Coronary artery (tissue), 2 donors: ENCODE data around the gene GET4.

Experiments
- DNase-seq: peaks from one replicate; pipeline ENCODE4 v3.0.0-alpha.2; 2017; ENCODE audit warnings: low spot score
- H3K27ac ChIP-seq, 2 donors: fragments of 200-600 bp; sonication (generic); one replicate each; pipeline ENCODE4 v1.5.1; 2016 to 2019
- H3K4me3 ChIP-seq: fragments of 200-600 bp; sonication (generic); 2 replicates; pipeline ENCODE4 v1.5.1; 2016; ENCODE audit warnings: mild to moderate bottlenecking, moderate library complexity
- CTCF ChIP-seq: fragments of 200-600 bp; sonication (generic); IDR thresholded peaks from one replicate; pipeline ENCODE4 v1.5.1; 2019; ENCODE audit warnings: antibody characterized with exemption

Gene GET4

DNA sequence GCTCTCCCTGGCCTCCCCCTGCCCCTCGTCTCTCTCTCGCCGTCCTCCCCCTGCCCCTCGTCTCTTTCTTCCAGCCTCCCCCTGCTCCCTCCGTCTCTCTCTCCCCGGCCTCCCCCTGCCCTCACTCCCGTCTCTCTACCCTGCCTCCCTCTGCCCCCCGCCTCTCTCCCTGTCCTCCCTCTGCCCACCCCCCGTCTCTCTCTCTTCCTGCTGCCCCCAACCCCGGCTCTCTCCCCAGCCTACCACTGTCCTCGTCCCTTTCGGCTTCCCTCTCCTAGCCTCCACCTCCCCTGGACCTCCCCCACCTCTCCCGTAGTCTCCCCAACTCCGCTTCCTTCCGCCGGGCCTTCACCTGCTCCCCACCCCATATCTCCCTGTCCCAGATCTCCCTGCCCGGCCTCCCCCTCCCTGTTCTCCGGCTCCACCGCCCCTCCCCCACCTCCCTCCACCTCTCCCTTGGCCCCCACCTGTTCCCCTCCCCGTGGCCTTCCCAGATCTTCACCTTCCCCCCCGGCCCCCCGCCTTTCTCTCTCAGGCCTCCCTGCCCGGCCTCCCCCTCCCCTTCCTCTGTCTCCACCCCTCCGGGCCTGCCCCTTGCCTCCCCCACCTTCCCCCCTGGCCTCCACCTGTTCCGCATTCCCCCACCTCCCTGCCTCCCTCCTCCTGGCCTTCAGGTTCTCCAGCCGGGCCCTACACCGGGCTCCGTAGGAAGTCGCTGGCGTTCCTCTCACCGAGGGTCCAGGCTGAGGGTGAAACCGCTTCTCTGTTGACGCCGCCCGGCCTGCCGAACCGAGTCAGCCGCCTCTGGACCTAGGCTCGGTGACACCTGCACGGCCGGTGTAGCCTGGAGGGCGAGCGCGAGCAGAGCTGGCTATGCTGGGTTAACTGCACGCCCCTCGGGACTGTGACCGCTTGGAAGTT is 1.2 kb downstream of the GET4 start:
- Histone ChIP-seq H3K27ac (peak overlapping the region; percentile 66 to 90), H3K4me3 (peak overlapping the region; percentile 75)
- no peak for TF ChIP-seq CTCF
- no peak for DNase-seq

DNA sequence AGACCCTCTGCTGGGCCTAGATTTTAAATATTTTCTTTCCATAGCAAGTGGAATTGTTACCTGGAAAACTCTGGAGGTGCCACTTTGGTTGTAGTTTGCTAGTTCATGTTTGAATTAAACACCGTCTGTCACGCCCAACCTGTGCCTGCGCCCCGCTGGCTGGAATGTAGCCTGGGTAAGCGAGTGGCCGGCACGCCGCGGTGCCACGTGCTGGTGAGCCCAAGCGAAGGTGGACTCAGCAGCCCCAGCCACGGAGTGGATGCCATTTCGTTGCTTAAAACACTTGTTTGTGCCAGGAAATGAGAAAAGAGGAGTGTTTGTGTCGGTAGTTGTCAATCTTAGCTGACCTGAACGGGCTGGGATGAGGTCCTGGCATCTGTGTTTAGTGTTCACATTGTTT is 2.7 kb downstream of the GET4 start:
- TF ChIP-seq CTCF, result no peak
- Histone ChIP-seq H3K27ac (no peak overlapping the region), H3K4me3 (no peak overlapping the region)
- no peak for DNase-seq

GRCh38 chr7:879706-880105 is 3.4 kb downstream of the GET4 start:
- no peak for DNase-seq
- TF ChIP-seq CTCF, result no peak
- no peak overlapping the region for H3K4me3 ChIP-seq
- H3K27ac ChIP-seq, result no peak overlapping the region

DNA sequence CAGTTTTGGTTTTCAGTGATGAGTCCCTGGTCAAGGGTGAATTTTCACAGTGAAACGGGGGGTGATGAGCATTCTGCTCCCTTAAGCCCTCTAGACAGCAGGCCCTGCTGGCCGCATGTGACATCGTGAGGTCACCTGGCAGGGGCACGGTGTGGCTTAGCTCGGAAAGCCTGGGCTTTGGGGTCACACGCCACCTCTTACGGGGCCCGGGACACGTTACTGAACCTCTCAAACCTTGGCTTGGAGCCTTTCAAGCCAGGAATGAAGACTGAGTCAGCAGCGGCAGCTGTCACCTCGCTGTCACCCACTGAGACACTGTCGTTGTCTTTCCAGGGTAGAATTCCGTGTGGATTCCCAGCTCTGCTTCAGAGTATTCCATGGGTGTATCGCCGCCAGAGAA is 4.1 kb downstream of the GET4 start:
- TF ChIP-seq CTCF, result no peak
- no peak for DNase-seq
- no peak overlapping the region for H3K27ac ChIP-seq
- no peak overlapping the region for H3K4me3 ChIP-seq

GRCh38 chr7:881441-882234 is 5.3 kb downstream of the GET4 start:
- Histone ChIP-seq H3K27ac (no peak overlapping the region), H3K4me3 (no peak overlapping the region)
- no peak for TF ChIP-seq CTCF
- DNase-seq, result no peak

GRCh38 chr7:882336-883035 is 6.1 kb downstream of the GET4 start:
- H3K27ac ChIP-seq, result no peak overlapping the region
- DNase-seq, result no peak
- no peak for TF ChIP-seq CTCF
- no peak overlapping the region for H3K4me3 ChIP-seq
